Activated naive CD4-positive, alpha-beta T cell treated with anti-CD3 and anti-CD28 coated beads, Interleukin-2, amount 50 U/mL, for 24 hours (primary cell): ENCODE measurements around the gene HSD17B12.

Experiments used
- H3K27ac Mint-ChIP-seq: one replicate; pipeline ENCODE4 v1.8.0; 2021; ENCODE audit warnings: mild to moderate bottlenecking, mixed read lengths
- H3K27me3 Mint-ChIP-seq: one replicate; pipeline ENCODE4 v1.8.0; 2021; ENCODE audit warnings: mixed read lengths
- H3K36me3 Mint-ChIP-seq: one replicate; pipeline ENCODE4 v1.8.0; 2021; ENCODE audit warnings: mixed read lengths
- H3K4me1 Mint-ChIP-seq: one replicate; pipeline ENCODE4 v1.8.0; 2021; ENCODE audit warnings: mixed read lengths
- H3K4me3 Mint-ChIP-seq: one replicate; pipeline ENCODE4 v1.8.0; 2021; ENCODE audit warnings: mild to moderate bottlenecking, mixed read lengths
- H3K9me3 Mint-ChIP-seq: one replicate; pipeline ENCODE4 v1.8.0; 2021; ENCODE audit warnings: mixed read lengths

HSD17B12 gene

GRCh38 chr11:43790444-43790794 lies 109.9 kb downstream of the HSD17B12 start:
- H3K36me3 Mint-ChIP-seq = peaks cover 12% of the 10 kb centered on the region
- H3K27me3 Mint-ChIP-seq = no peaks in the 10 kb centered on the region
- peaks cover 5% of the 10 kb centered on the region for H3K9me3 Mint-ChIP-seq
- no peak overlapping the region for H3K4me3 Mint-ChIP-seq
- H3K27ac Mint-ChIP-seq = no peak overlapping the region
- peaks cover 7% of the 10 kb centered on the region for H3K4me1 Mint-ChIP-seq

DNA sequence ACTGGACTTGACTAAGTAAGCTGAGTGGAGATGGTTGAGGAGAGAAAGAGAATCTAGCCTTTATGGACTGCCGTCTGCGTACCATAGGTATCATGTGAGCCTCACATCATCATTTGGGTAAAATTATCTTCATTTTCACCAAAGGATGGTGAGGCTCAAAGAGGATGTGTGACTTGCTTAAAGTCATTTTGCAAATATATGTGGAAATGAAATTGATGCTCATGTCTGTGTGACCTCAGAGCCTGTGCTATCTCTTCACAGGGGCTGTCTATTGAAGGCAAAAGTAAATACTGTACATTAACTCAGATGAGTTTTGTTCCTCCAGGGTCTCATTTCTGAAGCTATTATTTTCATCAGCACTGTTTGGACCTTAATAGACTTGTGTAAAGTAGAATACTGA lies 116.8 kb downstream of the HSD17B12 start:
- Mint-ChIP-seq H3K4me3 (no peak overlapping the region), H3K27me3 (no peaks in the 10 kb centered on the region), H3K4me1 (no peaks in the 10 kb centered on the region), H3K36me3 (peaks cover 33% of the 10 kb centered on the region), H3K9me3 (no peaks in the 10 kb centered on the region), H3K27ac (no peak overlapping the region)

GRCh38 chr11:43797866-43798265 lies 117.3 kb downstream of the HSD17B12 start:
- Mint-ChIP-seq H3K36me3 (peaks cover 33% of the 10 kb centered on the region), H3K27me3 (no peaks in the 10 kb centered on the region), H3K9me3 (no peaks in the 10 kb centered on the region), H3K4me3 (no peak overlapping the region), H3K4me1 (no peaks in the 10 kb centered on the region), H3K27ac (no peak overlapping the region)

DNA sequence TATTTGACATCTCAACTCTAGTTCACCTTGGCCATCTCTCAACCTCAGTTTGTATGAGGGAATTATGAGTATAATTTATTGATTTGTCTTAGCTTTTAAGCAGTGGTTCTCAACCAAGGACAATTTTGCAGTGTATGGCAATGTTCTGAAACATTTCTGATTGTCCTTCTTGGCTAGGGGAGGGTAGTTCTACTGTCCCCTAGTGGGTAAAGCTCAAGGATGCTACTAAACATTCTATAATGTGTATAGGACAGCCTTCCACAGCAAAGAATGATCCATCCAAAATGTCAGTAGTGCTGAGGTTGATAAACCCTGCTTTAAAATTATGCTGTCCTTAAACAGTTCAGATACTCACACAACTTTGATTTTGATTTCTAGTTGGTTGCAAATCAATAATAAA lies 122.0 kb downstream of the HSD17B12 start:
- H3K4me1 Mint-ChIP-seq = no peaks in the 10 kb centered on the region
- no peaks in the 10 kb centered on the region for H3K27me3 Mint-ChIP-seq
- H3K27ac Mint-ChIP-seq = no peak overlapping the region
- peaks cover 46% of the 10 kb centered on the region for H3K36me3 Mint-ChIP-seq
- peaks cover 7% of the 10 kb centered on the region for H3K9me3 Mint-ChIP-seq
- H3K4me3 Mint-ChIP-seq = no peak overlapping the region

DNA sequence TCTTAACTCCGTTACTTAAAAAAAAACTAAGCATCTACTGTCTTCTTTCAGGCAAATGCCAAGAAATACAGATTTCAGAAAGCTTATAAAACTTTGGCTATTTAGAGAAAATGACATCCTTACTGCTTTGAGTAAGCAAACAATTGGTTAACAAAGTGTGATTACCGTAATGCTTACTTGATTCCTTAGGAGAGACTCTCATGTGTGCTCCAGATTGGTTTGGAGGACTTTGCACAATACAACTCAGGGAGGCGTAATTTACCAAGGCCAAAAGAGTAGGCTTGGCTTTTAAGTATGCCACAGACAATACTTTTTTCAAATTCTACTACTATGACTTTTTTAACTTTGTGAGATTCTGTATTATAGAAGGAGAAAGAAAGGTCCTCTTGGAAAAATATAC lies 123.2 kb downstream of the HSD17B12 start:
- H3K9me3 Mint-ChIP-seq = peaks cover 7% of the 10 kb centered on the region
- no peak overlapping the region for H3K27ac Mint-ChIP-seq
- no peaks in the 10 kb centered on the region for H3K4me1 Mint-ChIP-seq
- H3K4me3 Mint-ChIP-seq = no peak overlapping the region
- peaks cover 43% of the 10 kb centered on the region for H3K36me3 Mint-ChIP-seq
- H3K27me3 Mint-ChIP-seq = no peaks in the 10 kb centered on the region

DNA sequence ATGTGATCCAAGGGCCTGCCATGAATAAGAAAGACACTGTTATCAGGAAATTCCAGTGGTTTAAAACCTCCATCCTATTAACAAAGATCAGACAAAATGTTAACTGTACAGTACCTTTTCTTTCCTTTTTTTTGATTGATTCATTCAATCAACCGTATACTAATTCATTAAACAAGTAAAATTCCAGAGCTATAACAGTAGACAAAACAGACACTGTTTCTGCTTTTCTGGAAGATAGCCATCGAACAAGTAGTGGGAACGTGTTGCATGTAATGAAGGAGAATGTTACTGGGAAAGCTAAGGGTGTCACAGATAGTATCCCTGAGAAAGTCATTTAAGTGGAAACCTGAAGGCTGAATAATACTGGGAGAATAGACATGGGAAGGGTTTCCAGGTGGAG lies 126.4 kb downstream of the HSD17B12 start:
- Mint-ChIP-seq H3K27me3 (no peaks in the 10 kb centered on the region), H3K4me3 (no peak overlapping the region), H3K27ac (no peak overlapping the region), H3K4me1 (no peaks in the 10 kb centered on the region), H3K36me3 (peaks cover 26% of the 10 kb centered on the region), H3K9me3 (peaks cover 7% of the 10 kb centered on the region)

GRCh38 chr11:43810929-43811596 lies 130.5 kb downstream of the HSD17B12 start:
- peaks cover 13% of the 10 kb centered on the region for H3K36me3 Mint-ChIP-seq
- H3K27ac Mint-ChIP-seq = no peak overlapping the region
- no peak overlapping the region for H3K4me3 Mint-ChIP-seq
- H3K27me3 Mint-ChIP-seq = no peaks in the 10 kb centered on the region
- H3K9me3 Mint-ChIP-seq = no peaks in the 10 kb centered on the region
- H3K4me1 Mint-ChIP-seq = no peaks in the 10 kb centered on the region

DNA sequence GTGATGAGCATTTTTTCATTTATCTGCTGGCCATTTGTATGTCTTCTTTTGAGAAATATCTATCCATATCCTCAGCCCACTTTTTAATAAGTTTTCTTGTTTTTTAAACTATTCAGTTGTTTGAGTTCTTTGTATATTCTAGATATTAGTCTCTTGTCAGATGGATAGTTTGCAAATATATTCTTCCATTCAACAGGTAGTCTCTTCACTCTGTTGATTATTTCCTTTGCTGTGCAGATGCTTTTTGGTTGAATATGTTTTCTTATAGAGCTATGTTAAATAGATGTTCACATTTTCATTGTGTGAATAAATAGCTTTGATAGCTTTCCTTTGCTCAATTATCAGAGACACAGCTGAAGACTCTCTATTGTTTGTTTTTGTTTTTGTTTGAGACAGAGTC lies 131.9 kb downstream of the HSD17B12 start:
- H3K27ac Mint-ChIP-seq = no peak overlapping the region
- peaks cover 12% of the 10 kb centered on the region for H3K36me3 Mint-ChIP-seq
- no peaks in the 10 kb centered on the region for H3K27me3 Mint-ChIP-seq
- H3K9me3 Mint-ChIP-seq = no peaks in the 10 kb centered on the region
- H3K4me1 Mint-ChIP-seq = no peaks in the 10 kb centered on the region
- H3K4me3 Mint-ChIP-seq = no peak overlapping the region

- Mint-ChIP-seq H3K4me3 (no peak overlapping the region), H3K36me3 (peaks cover 29% of the 10 kb centered on the region), H3K27ac (no peak overlapping the region), H3K4me1 (no peaks in the 10 kb centered on the region), H3K27me3 (no peaks in the 10 kb centered on the region), H3K9me3 (no peaks in the 10 kb centered on the region)
Observed at GRCh38 chr11:43818220-43818619, 137.7 kb downstream of the HSD17B12 start.

- no peaks in the 10 kb centered on the region for H3K9me3 Mint-ChIP-seq
- no peak overlapping the region for H3K27ac Mint-ChIP-seq
- no peaks in the 10 kb centered on the region for H3K27me3 Mint-ChIP-seq
- H3K4me3 Mint-ChIP-seq = no peak overlapping the region
- H3K36me3 Mint-ChIP-seq = peaks cover 28% of the 10 kb centered on the region
- H3K4me1 Mint-ChIP-seq = no peaks in the 10 kb centered on the region
Observed at GRCh38 chr11:43819926-43820325, 139.4 kb downstream of the HSD17B12 start.

GRCh38 chr11:43823316-43823715 lies 142.8 kb downstream of the HSD17B12 start:
- Mint-ChIP-seq H3K27ac (no peak overlapping the region), H3K4me1 (no peaks in the 10 kb centered on the region), H3K36me3 (peaks cover 17% of the 10 kb centered on the region), H3K9me3 (no peaks in the 10 kb centered on the region), H3K4me3 (no peak overlapping the region), H3K27me3 (no peaks in the 10 kb centered on the region)

DNA sequence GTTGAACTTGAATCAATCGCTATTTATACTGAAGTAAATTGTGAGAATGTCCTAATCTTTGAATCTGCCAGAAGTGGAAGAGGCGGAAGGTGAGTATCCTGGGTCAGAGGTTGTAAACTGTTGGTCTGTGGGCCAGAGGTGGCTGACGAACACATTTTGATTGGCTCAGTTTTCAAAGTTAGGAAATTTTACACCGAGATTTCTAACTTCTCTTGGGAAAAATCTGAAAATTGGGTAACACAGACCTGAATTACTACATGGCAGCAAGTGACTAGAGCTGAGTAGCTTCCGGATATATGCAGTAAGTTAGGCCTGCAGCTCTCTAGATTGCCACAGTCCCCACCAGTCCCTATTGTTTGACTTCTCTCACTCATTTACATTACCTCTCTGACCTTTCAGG lies 143.3 kb downstream of the HSD17B12 start:
- Mint-ChIP-seq H3K4me3 (no peak overlapping the region), H3K27me3 (no peaks in the 10 kb centered on the region), H3K4me1 (no peaks in the 10 kb centered on the region), H3K36me3 (peaks cover 17% of the 10 kb centered on the region), H3K9me3 (no peaks in the 10 kb centered on the region), H3K27ac (no peak overlapping the region)

GRCh38 chr11:43825217-43825816 lies 144.8 kb downstream of the HSD17B12 start:
- Mint-ChIP-seq H3K9me3 (no peaks in the 10 kb centered on the region), H3K4me3 (no peak overlapping the region), H3K4me1 (peaks cover 2% of the 10 kb centered on the region), H3K36me3 (peaks cover 9% of the 10 kb centered on the region), H3K27me3 (no peaks in the 10 kb centered on the region), H3K27ac (no peak overlapping the region)

- H3K27me3 Mint-ChIP-seq = no peaks in the 10 kb centered on the region
- H3K36me3 Mint-ChIP-seq = peaks cover 3% of the 10 kb centered on the region
- H3K4me1 Mint-ChIP-seq = peaks cover 15% of the 10 kb centered on the region
- peak overlapping the region; percentile 16 for H3K4me3 Mint-ChIP-seq
- no peaks in the 10 kb centered on the region for H3K9me3 Mint-ChIP-seq
- H3K27ac Mint-ChIP-seq = peak overlapping the region; percentile 94
Observed at GRCh38 chr11:43830928-43831440, 150.4 kb downstream of the HSD17B12 start.

DNA sequence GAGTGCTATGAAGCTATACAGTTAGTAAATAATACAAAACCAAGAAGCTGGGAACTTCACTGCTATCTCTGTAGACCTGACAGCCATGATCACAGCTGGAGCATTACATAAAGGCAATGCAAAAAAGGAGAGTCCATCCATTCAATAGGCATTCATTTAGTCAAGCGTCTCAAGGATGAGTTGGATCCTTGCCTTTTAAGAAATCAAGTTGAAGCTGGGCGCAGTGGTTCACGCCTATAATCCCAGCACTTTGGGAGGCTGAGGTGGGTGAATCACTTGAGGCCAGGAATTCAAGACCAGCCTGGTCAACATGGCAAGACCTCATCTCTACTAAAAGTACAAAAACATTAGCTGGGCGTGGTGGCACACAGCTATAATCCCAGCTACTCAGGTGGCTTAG lies 152.0 kb downstream of the HSD17B12 start:
- Mint-ChIP-seq H3K4me3 (no peak overlapping the region), H3K27ac (no peak overlapping the region), H3K27me3 (no peaks in the 10 kb centered on the region), H3K9me3 (no peaks in the 10 kb centered on the region), H3K4me1 (peaks cover 15% of the 10 kb centered on the region), H3K36me3 (peaks cover 3% of the 10 kb centered on the region)

GRCh38 chr11:43833657-43834073 lies 153.1 kb downstream of the HSD17B12 start:
- Mint-ChIP-seq H3K9me3 (no peaks in the 10 kb centered on the region), H3K36me3 (peaks cover 6% of the 10 kb centered on the region), H3K27me3 (no peaks in the 10 kb centered on the region), H3K4me3 (no peak overlapping the region), H3K4me1 (peaks cover 15% of the 10 kb centered on the region), H3K27ac (no peak overlapping the region)

DNA sequence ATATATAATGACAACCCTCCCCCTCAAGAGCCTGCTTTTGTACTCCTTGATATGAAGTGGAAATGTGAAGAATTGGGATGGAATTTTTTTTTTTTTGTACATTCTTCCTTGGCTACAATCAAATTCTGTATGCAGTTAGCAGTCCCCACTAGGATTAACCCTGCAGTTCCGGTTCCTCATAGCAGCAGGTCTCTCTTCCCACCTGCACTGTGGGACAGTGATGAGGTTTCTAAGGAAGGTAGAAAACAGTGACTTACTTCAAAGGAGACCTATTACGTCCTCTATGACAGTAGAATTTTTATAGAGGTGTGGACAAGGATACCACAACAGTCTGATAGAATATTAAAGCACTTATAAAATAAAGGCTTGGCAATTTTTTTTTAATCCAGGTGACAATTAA lies 153.7 kb downstream of the HSD17B12 start:
- Mint-ChIP-seq H3K27ac (no peak overlapping the region), H3K4me3 (no peak overlapping the region), H3K27me3 (no peaks in the 10 kb centered on the region), H3K36me3 (peaks cover 8% of the 10 kb centered on the region), H3K9me3 (no peaks in the 10 kb centered on the region), H3K4me1 (peaks cover 15% of the 10 kb centered on the region)
